PC-9 (cell line): Measurements from ENCODE around the gene TAC4. TPM values are rescaled to one million over a fixed set of nuclear protein-coding genes. Genes with fewer than 3 reads are reported as not detected.

Experiments used
- BruUV-seq: library from RNA; stranded (reverse); fragments of 400-500 nt; replicated peaks from 2 replicates; lab custom pipeline; 2021; lab: Mats Ljungman, UMichigan
- CTCF ChIA-PET: fragments of 300-600 bp; sonication (Branson Sonifier 250); formaldehyde crosslinking; loops from one replicate; lab custom pipeline; 2022; ENCODE audit warnings: antibody characterized with exemption; lab: Charles Lee
- POLR2A ChIA-PET: fragments of 300-600 bp; sonication (Branson Sonifier 250); formaldehyde crosslinking; loops from one replicate; lab custom pipeline; 2022; ENCODE audit warnings: antibody characterized with exemption; ENCODE audit not compliant: unreplicated experiment; lab: Charles Lee
- DNase-seq, 2 experiments: peaks; one replicate each; pipeline versions ENCODE4 v3.0.0 to v3.0.0-alpha.2; 2015 to 2022; ENCODE audit warnings: mixed read lengths in 1 of 2
- H2AFZ ChIP-seq: fragments of 200-600 bp; sonication (generic); 2 replicates; pipeline ENCODE4 v1.8.1; 2017; ENCODE audit warnings: antibody characterized with exemption
- H3F3A ChIP-seq: fragments of 200-600 bp; sonication (generic); 2 replicates; pipeline ENCODE4 v1.8.1; 2017; ENCODE audit warnings: antibody characterized with exemption, mild to moderate bottlenecking, low read depth; ENCODE audit not compliant: insufficient read depth
- H3K27ac ChIP-seq: fragments of 200-600 bp; sonication (generic); 2 replicates; pipeline ENCODE4 v1.6.1; 2016; ENCODE audit warnings: mixed run types
- H3K27me3 ChIP-seq: fragments of 200-600 bp; sonication (generic); 2 replicates; pipeline ENCODE4 v1.6.1; 2016; ENCODE audit warnings: low read depth, mixed run types; ENCODE audit not compliant: insufficient read depth
- H3K36me3 ChIP-seq: fragments of 200-600 bp; sonication (generic); 2 replicates; pipeline ENCODE4 v1.6.1; 2016; ENCODE audit warnings: low read depth, mixed run types
- H3K4me1 ChIP-seq: fragments of 200-600 bp; sonication (generic); replicated peaks from 2 replicates; pipeline ENCODE4 v1.6.1; 2016; ENCODE audit warnings: mixed run types; ENCODE audit not compliant: insufficient read depth
- H3K4me2 ChIP-seq: fragments of 200-600 bp; sonication (generic); 2 replicates; pipeline ENCODE4 v1.6.1; 2017; ENCODE audit warnings: mixed run types
- H3K4me3 ChIP-seq: fragments of 200-600 bp; sonication (generic); 2 replicates; pipeline ENCODE4 v1.6.1; 2016; ENCODE audit warnings: mixed run types
- H3K79me2 ChIP-seq: fragments of 200-600 bp; sonication (generic); 2 replicates; pipeline ENCODE4 v1.6.1; 2017; ENCODE audit warnings: low read depth, mixed run types
- H3K9me2 ChIP-seq: fragments of 200-600 bp; sonication (generic); 2 replicates; pipeline ENCODE4 v1.8.1; 2017; ENCODE audit warnings: mild to moderate bottlenecking; ENCODE audit not compliant: insufficient read depth
- H3K9me3 ChIP-seq: fragments of 200-600 bp; sonication (generic); 2 replicates; pipeline ENCODE4 v1.8.1; 2016; ENCODE audit warnings: low read depth; ENCODE audit not compliant: insufficient read depth
- H4K20me1 ChIP-seq: fragments of 200-600 bp; sonication (generic); 2 replicates; pipeline ENCODE4 v1.8.1; 2017; ENCODE audit not compliant: insufficient read depth
- EZH2 ChIP-seq: fragments of 200-600 bp; sonication (generic); IDR thresholded peaks from 2 replicates; pipeline ENCODE4 v1.8.0; 2017; ENCODE audit warnings: antibody characterized with exemption, low read depth
- intact Hi-C: fragments of 100-400 bp; cut with micrococcal nuclease; formaldehyde crosslinking; loops from one replicate; pipeline ENCODE4 v1.10.0; 2022; ENCODE audit not compliant: unreplicated experiment
- total RNA-seq: library from RNA; stranded (reverse); gene quantifications from 2 replicates; pipeline ENCODE4 v1.2.3, GENCODE V29; 2021
- TF ChIP-seq, protein P1 (sequence below): fragments of 200-600 bp; sonication (generic); conservative IDR thresholded peaks from 2 replicates; pipeline ENCODE4 v1.6.1; 2017; ENCODE audit warnings: mixed run types, antibody characterized with exemption, mild to moderate bottlenecking, moderate library complexity

TAC4 gene
- total RNA-seq, 1 experiment from 2014 or later, result not detected

DNA sequence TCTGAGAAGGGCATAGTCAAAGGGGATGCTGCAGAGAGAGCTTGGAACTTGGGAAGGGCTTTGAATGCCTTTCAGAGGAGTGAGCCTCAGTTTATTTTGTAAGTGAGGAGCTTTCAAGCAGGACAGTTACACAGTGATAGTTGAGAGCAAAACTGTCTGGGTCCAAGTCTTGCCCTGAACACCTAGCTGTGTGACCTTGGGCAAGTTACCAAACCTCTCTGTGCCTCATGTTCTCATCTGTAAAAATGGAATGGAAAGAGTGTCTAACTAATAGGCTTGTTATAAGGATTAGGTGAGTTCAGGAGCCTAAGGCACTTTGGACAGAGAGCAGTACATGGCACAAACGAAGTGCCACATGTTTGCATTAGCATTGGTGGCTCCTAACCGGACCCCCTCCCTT lies 27.0 kb upstream of the TAC4 start:
- Histone ChIP-seq H2AFZ (no peak overlapping the region), H3K27me3 (no peaks in the 10 kb centered on the region), H3K9me2 (no peaks in the 10 kb centered on the region), H3K4me2 (no peak overlapping the region), H3K9me3 (no peaks in the 10 kb centered on the region), H3K27ac (no peak overlapping the region), H3K36me3 (no peaks in the 10 kb centered on the region), H3K4me1 (peaks cover 15% of the 10 kb centered on the region), H3K4me3 (no peak overlapping the region), H3F3A (peaks cover 14% of the 10 kb centered on the region), H3K79me2 (no peaks in the 10 kb centered on the region), H4K20me1 (no peaks in the 10 kb centered on the region)
- DNase-seq, result no peak
- no peak for TF ChIP-seq EZH2
- TF ChIP-seq, protein P1, sequence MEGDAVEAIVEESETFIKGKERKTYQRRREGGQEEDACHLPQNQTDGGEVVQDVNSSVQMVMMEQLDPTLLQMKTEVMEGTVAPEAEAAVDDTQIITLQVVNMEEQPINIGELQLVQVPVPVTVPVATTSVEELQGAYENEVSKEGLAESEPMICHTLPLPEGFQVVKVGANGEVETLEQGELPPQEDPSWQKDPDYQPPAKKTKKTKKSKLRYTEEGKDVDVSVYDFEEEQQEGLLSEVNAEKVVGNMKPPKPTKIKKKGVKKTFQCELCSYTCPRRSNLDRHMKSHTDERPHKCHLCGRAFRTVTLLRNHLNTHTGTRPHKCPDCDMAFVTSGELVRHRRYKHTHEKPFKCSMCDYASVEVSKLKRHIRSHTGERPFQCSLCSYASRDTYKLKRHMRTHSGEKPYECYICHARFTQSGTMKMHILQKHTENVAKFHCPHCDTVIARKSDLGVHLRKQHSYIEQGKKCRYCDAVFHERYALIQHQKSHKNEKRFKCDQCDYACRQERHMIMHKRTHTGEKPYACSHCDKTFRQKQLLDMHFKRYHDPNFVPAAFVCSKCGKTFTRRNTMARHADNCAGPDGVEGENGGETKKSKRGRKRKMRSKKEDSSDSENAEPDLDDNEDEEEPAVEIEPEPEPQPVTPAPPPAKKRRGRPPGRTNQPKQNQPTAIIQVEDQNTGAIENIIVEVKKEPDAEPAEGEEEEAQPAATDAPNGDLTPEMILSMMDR, result no peak
- intact Hi-C loops, result no loop called here
- ChIA-PET POLR2A (no interaction called here), CTCF (interaction anchor here (0.5 kb wide), 1 partner anchor 13 kb away, joined by 7 read pairs; no protein-coding TSS in a partner anchor)
- no TSS peak for BruUV-seq

DNA sequence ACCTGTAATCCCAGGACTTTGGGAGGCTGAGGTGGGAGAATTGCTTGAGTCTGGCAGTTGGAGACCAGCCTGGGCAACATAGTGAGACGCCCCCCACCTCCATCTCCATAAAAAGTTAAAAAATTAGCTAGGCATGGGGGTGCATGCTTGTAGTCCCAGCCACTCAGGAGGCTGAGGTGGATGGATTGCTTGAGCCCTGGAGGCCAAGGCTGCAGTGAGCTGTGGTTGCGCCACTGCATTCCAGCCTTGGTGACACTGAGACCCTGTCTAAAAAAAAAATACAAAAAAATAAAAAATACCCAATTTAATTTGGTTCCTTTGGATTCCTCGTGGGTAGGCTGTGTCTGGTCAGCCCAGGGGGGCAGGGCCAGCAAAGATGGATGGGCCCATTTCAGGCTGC lies 26.1 kb upstream of the TAC4 start:
- Histone ChIP-seq H3K9me3 (no peaks in the 10 kb centered on the region), H3K27ac (no peak overlapping the region), H3F3A (peaks cover 6% of the 10 kb centered on the region), H3K4me1 (peaks cover 15% of the 10 kb centered on the region), H3K4me2 (peak overlapping the region; percentile 32), H4K20me1 (no peaks in the 10 kb centered on the region), H3K9me2 (no peaks in the 10 kb centered on the region), H2AFZ (no peak overlapping the region), H3K36me3 (no peaks in the 10 kb centered on the region), H3K79me2 (no peaks in the 10 kb centered on the region), H3K27me3 (no peaks in the 10 kb centered on the region), H3K4me3 (no peak overlapping the region)
- no TSS peak for BruUV-seq
- POLR2A ChIA-PET, result interaction anchor here (0.7 kb wide), 1 partner anchor 52 kb away, joined by 5 read pairs; no protein-coding TSS in a partner anchor
- TF ChIP-seq EZH2, result no peak
- TF ChIP-seq, protein P1, result no peak
- DNase-seq, result no peak
- intact Hi-C loops, result no loop called here
- CTCF ChIA-PET, result no interaction called here

DNA sequence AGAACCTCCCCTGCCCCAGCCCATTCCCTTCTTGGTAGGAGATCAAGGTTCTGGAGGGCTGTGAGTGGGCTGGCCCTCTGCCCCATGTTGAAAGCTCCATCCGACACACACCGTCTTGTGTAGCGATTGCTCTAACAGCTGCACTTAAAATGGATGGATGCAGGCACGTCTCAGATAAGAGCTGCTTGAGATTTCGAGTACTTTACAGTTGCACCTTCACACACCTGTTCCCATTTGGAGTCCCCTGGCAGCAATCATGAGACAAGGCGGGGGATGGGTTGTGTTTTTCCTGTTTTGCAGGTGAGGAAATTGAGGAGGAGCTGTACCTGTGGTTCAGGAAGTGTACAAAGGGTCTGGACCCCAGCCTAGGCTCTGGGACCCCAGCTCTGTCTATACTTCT lies 25.6 kb upstream of the TAC4 start:
- no TSS peak for BruUV-seq
- Histone ChIP-seq H4K20me1 (no peaks in the 10 kb centered on the region), H3K27ac (no peak overlapping the region), H3K9me2 (no peaks in the 10 kb centered on the region), H3K9me3 (no peaks in the 10 kb centered on the region), H3K79me2 (no peaks in the 10 kb centered on the region), H3K36me3 (no peaks in the 10 kb centered on the region), H3K4me1 (peaks cover 15% of the 10 kb centered on the region), H2AFZ (no peak overlapping the region), H3F3A (peaks cover 6% of the 10 kb centered on the region), H3K4me2 (peak overlapping the region; percentile 32), H3K4me3 (no peak overlapping the region), H3K27me3 (no peaks in the 10 kb centered on the region)
- DNase-seq, result no peak
- ChIA-PET CTCF (no interaction called here), POLR2A (interaction anchor here (0.7 kb wide), 1 partner anchor 51 kb away, joined by 5 read pairs; no protein-coding TSS in a partner anchor)
- intact Hi-C loops, result no loop called here
- no peak for TF ChIP-seq EZH2
- TF ChIP-seq, protein P1, result no peak
